ENCODE data around the gene SLIT2. TPM values are rescaled to one million over a fixed set of nuclear protein-coding genes. Genes with fewer than 3 reads are reported as not detected.

SLIT2 gene
- total RNA-seq, 1 experiment from 2014 or later, result 3.8 TPM

DNA sequence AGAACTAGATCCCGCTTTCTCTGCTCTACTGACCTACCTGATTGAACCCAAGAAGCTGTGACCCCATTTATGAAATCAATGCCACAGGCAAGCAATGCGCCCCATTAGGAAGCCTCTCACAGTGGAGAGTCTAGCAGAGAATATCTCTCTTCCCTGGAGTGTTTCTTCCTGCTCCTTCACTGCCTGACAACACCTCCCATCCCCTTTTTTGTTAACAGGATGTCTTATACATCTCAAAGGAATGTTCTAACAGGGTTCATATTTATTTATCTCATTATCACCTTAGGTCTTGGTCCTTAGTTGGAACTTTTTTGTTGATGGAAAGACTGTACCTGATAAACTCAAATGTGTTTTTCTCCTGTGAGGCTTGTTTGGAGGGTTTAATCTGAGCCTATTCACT, 35.5 kb downstream of the SLIT2 start:
- no peak overlapping the region for H3K27ac ChIP-seq (ENCODE audit: low read depth, low read length)
- ChIA-PET RAD21 (ENCODE audit: low non-redundant PET in 1 of 2, low total read pairs in 2 of 2, uncharacterized antibody in 2 of 2, unreplicated experiment in 2 of 2) (no interaction called here), POLR2A (no interaction called here), CTCF (no interaction called here)
- ATAC-seq, result no peak
- intact Hi-C loops (cut with micrococcal nuclease), result no loop called here
- no TSS peak for BruUV-seq (replicated peaks)
- H3K9me2 ChIP-seq (ENCODE audit: insufficient read depth), result no peaks in the 10 kb centered on the region
- no peak for DNase-seq (ENCODE audit: low read depth, low spot score)
- no peak for TF ChIP-seq FOSL1 (IDR thresholded peaks at IDR 0.05; ENCODE audit: low read depth)
- no peak for TF ChIP-seq ELF1 (IDR thresholded peaks at IDR 0.05; ENCODE audit: borderline replicate concordance, low read depth)
- TF ChIP-seq CBX3 (IDR thresholded peaks at IDR 0.05; ENCODE audit: low read depth), result no peak
- TF ChIP-seq ZNF274 (IDR thresholded peaks at IDR 0.05; ENCODE audit: low read depth, low read length), result no peak
- H3K4me2 ChIP-seq (ENCODE audit: low read length), result no peak overlapping the region
- H3K27me3 ChIP-seq (ENCODE audit: insufficient read depth, low read length), result no peaks in the 10 kb centered on the region
- no peak overlapping the region for H3K4me3 ChIP-seq (replicated peaks in 1 of 2; ENCODE audit: low read depth in 1 of 2, low read length in 2 of 2)
- H3K9ac ChIP-seq (ENCODE audit: low read length), result no peak overlapping the region
- H3K36me3 ChIP-seq (ENCODE audit: control insufficient read depth in 1 of 2, insufficient read depth in 2 of 2, low read length in 2 of 2), result no peaks in the 10 kb centered on the region
- H2AFZ ChIP-seq (ENCODE audit: low read depth, low read length, poor library complexity, severe bottlenecking), result no peak overlapping the region
- H3K9me3 ChIP-seq (ENCODE audit: control insufficient read depth in 1 of 2, insufficient read depth in 1 of 2, low read depth in 1 of 2, low read length in 2 of 2), result no peaks in the 10 kb centered on the region
- no peaks in the 10 kb centered on the region for H4K20me1 ChIP-seq (ENCODE audit: insufficient read depth)
- peaks cover 0 to 5% of the 10 kb centered on the region in 2 experiments; a peak in 1 of 4 replicates for H3K4me1 ChIP-seq (ENCODE audit: control insufficient read depth in 1 of 2, insufficient read depth in 2 of 2, low read length in 2 of 2)
- H3K79me2 ChIP-seq (ENCODE audit: insufficient read depth, low read length), result no peaks in the 10 kb centered on the region

DNA sequence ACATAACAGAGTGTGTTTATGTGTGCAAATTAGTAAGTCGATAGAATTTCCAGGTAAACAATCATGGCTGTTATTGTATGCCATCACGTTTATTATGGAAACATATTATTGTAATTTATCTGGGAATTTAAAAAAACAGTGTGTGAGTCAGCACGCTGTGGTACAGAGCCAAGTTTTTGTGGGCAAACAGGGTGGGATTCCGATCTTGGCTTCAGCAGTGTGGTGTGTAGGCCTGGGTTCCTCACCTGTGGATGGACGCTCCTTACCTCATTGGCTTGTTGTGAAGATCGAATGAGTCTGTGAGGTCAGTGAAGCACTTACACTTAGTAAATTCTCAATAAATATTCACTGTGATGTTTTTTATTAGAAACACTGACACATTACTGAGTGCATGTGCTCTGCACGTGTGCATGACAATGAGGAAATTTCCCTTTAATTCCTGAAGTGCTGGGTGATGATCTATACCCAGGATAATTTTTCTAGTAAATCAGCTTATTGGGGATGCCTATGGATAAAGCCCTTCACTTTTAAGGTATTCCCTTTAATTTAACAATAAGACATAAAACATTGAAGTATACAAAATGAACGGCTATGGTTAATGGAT, 36.4 kb downstream of the SLIT2 start:
- Histone ChIP-seq H3K27me3 (ENCODE audit: insufficient read depth, low read length) (no peaks in the 10 kb centered on the region), H3K27ac (ENCODE audit: low read depth, low read length) (no peak overlapping the region), H3K4me1 (ENCODE audit: control insufficient read depth in 1 of 2, insufficient read depth in 2 of 2, low read length in 2 of 2) (peaks cover 0 to 5% of the 10 kb centered on the region in 2 experiments; a peak in 1 of 4 replicates), H3K9ac (ENCODE audit: low read length) (no peak overlapping the region), H3K79me2 (ENCODE audit: insufficient read depth, low read length) (no peaks in the 10 kb centered on the region), H3K9me3 (ENCODE audit: control insufficient read depth in 1 of 2, insufficient read depth in 1 of 2, low read depth in 1 of 2, low read length in 2 of 2) (no peaks in the 10 kb centered on the region), H2AFZ (ENCODE audit: low read depth, low read length, poor library complexity, severe bottlenecking) (no peak overlapping the region), H3K4me3 (replicated peaks in 1 of 2; ENCODE audit: low read depth in 1 of 2, low read length in 2 of 2) (no peak overlapping the region), H3K9me2 (ENCODE audit: insufficient read depth) (no peaks in the 10 kb centered on the region), H4K20me1 (ENCODE audit: insufficient read depth) (no peaks in the 10 kb centered on the region), H3K4me2 (ENCODE audit: low read length) (no peak overlapping the region), H3K36me3 (ENCODE audit: control insufficient read depth in 1 of 2, insufficient read depth in 2 of 2, low read length in 2 of 2) (no peaks in the 10 kb centered on the region)
- BruUV-seq (replicated peaks), result no TSS peak
- ChIA-PET CTCF (no interaction called here), RAD21 (ENCODE audit: low non-redundant PET in 1 of 2, low total read pairs in 2 of 2, uncharacterized antibody in 2 of 2, unreplicated experiment in 2 of 2) (no interaction called here), POLR2A (no interaction called here)
- no peak for ATAC-seq
- DNase-seq (ENCODE audit: low read depth, low spot score), result no peak
- intact Hi-C loops (cut with micrococcal nuclease), result no loop called here
- TF ChIP-seq TCF7L2 (IDR thresholded peaks at IDR 0.05; ENCODE audit: borderline replicate concordance, extremely low read depth, insufficient read depth, insufficient read length) (no peak), SP1 (IDR thresholded peaks at IDR 0.05; ENCODE audit: low read depth) (no peak), EZH2 (IDR thresholded peaks at IDR 0.05) (no peak), CBX3 (IDR thresholded peaks at IDR 0.05; ENCODE audit: low read depth) (no peak), ELF1 (IDR thresholded peaks at IDR 0.05; ENCODE audit: borderline replicate concordance, low read depth) (no peak), FOSL1 (IDR thresholded peaks at IDR 0.05; ENCODE audit: low read depth) (no peak), SRF (IDR thresholded peaks at IDR 0.05; ENCODE audit: low read depth) (no peak)
- TF ChIP-seq, protein P1, sequence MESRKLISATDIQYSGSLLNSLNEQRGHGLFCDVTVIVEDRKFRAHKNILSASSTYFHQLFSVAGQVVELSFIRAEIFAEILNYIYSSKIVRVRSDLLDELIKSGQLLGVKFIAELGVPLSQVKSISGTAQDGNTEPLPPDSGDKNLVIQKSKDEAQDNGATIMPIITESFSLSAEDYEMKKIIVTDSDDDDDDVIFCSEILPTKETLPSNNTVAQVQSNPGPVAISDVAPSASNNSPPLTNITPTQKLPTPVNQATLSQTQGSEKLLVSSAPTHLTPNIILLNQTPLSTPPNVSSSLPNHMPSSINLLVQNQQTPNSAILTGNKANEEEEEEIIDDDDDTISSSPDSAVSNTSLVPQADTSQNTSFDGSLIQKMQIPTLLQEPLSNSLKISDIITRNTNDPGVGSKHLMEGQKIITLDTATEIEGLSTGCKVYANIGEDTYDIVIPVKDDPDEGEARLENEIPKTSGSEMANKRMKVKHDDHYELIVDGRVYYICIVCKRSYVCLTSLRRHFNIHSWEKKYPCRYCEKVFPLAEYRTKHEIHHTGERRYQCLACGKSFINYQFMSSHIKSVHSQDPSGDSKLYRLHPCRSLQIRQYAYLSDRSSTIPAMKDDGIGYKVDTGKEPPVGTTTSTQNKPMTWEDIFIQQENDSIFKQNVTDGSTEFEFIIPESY (IDR thresholded peaks at IDR 0.05; ENCODE audit: extremely low read depth, insufficient replicate concordance, low read length), result no peak
- TF ChIP-seq, protein P2, sequence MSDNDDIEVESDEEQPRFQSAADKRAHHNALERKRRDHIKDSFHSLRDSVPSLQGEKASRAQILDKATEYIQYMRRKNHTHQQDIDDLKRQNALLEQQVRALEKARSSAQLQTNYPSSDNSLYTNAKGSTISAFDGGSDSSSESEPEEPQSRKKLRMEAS (IDR thresholded peaks at IDR 0.05), result no peak
- TF ChIP-seq, protein P3, sequence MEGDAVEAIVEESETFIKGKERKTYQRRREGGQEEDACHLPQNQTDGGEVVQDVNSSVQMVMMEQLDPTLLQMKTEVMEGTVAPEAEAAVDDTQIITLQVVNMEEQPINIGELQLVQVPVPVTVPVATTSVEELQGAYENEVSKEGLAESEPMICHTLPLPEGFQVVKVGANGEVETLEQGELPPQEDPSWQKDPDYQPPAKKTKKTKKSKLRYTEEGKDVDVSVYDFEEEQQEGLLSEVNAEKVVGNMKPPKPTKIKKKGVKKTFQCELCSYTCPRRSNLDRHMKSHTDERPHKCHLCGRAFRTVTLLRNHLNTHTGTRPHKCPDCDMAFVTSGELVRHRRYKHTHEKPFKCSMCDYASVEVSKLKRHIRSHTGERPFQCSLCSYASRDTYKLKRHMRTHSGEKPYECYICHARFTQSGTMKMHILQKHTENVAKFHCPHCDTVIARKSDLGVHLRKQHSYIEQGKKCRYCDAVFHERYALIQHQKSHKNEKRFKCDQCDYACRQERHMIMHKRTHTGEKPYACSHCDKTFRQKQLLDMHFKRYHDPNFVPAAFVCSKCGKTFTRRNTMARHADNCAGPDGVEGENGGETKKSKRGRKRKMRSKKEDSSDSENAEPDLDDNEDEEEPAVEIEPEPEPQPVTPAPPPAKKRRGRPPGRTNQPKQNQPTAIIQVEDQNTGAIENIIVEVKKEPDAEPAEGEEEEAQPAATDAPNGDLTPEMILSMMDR (IDR thresholded peaks at IDR 0.05 in 2 of 3, conservative IDR thresholded peaks at IDR 0.05 in 1 of 3; ENCODE audit: borderline replicate concordance in 1 of 3, insufficient read depth in 1 of 3, low read depth in 2 of 3, low read length in 2 of 3), result no peak

Measured in HCT116 (cell line).